LHCN-M2 (cell line): ENCODE measurements around the gene ZNF555. TPM values are rescaled to one million over a fixed set of nuclear protein-coding genes. Genes with fewer than 3 reads are reported as not detected.
"Not testable (repeated sequence)": the region's sequence is repeated elsewhere in the genome, so short reads cannot be mapped to it uniquely, and the experiment has no call there.

ENCODE experiments used
- DNase-seq: peaks from one replicate; pipeline ENCODE4 v3.0.0-alpha.2; 2012; ENCODE audit warnings: low read depth
- total RNA-seq: library from RNA; depleted of rRNA; stranded (reverse); fragments of >200 nt; gene quantifications from 2 replicates; pipeline ENCODE4 v1.2.3, GENCODE V29; 2014

Gene ZNF555
- total RNA-seq, 1 experiment from 2014 or later, result 7.7 TPM

GRCh38 chr19:2867025-2867991 is 26.0 kb downstream of the ZNF555 start, which contains the start of gene ZNF556:
ZNF556 (plus strand) TSS chr19:2867335; CDS start chr19:2867422, 87 bp downstream.
- peak; percentile 99 for DNase-seq

DNA sequence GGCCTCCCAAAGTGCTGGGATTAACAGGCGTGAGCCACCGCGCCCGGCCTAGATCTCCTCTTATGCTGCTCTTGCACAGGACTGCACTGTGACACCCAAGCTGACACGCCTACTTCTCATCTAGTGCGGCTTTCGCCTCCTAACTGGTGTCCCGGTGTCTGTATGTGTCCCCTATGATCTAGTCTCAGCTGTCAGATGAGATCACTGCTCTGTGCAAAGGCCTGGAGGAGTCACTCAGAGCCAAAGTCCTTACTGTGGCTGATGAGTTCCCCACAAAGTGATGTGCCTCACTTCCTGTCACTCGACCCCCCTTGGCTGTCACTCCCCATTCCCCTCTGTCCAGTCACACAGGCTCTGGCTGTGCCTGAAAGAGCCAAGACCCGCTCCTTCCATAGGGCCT is 28.3 kb downstream of the ZNF555 start:
- DNase-seq, result peak; percentile 6

DNA sequence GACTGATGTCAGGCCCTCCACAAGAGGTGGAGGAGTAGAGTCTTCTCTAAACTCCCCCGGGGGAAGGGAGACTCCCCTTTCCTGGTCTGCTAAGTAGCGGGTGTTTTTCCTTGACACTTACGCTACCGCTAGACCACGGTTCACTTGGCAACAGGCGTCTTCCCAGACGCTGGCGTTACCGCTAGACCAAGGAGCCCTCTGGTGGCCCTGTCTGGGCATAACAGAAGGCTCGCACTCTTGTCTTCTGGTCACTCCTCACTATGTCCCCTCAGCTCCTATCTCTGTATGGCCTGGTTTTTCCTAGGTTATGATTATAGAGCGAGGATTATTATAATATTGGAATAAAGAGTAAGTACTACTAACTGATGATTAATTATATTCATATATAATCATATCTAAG is 30.9 kb downstream of the ZNF555 start:
- DNase-seq, result not testable (repeated sequence)

GRCh38 chr19:2877398-2878331 is 36.4 kb downstream of the ZNF555 start:
- peak; percentile 24 for DNase-seq

GRCh38 chr19:2883686-2884439 is 42.6 kb downstream of the ZNF555 start:
- DNase-seq, result no peak

DNA sequence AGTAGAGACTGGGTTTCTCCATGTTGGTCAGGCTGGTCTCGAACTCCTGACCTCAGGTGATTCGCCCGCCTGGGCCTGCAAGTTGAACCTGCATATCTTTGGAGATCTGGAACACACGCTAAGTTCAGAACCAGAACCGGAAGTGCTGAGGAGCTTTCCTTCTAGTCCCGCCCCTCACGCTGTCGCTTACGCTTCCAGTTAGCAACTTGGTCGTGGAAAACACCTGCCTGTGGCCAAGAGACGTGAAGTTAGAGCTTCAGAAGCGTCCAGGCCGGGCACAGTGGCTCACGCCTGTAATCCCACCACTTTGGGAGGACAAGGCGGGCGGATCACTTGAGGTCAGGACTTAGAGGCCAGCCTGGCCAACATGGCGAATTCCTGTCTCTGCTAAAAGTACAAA is 44.5 kb downstream of the ZNF555 start:
- no peak for DNase-seq

DNA sequence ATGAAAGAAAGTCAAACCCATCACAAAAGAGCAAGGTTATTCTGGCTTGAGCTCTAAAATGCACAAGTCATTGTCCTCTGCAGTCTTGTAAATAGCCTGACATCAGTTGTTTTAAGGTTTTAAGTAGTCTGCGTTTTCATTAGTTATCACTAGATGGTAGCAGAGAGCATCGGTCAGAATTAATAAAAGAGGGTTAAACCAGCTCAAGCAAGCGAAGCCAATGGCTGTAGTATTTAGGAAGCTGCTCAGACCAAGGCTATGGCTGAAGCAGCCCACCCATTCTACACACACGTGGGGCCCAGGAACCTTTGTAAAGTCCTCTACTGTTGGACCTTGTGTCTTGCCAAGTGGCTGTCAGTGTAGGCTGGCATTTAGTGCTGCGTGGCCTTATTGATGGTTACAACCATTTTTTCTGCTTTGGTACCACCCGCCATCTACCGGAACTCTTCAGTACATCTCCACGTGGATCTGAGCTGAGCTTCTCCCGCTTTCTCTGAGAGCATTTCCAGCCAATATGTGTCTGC is 46.2 kb downstream of the ZNF555 start:
- DNase-seq, result peak; percentile 61

GRCh38 chr19:2888731-2889224 is 47.5 kb downstream of the ZNF555 start:
- no peak for DNase-seq

- not testable (repeated sequence) for DNase-seq
These were observed 49.3 kb downstream of the ZNF555 start for GRCh38 chr19:2890531-2890930.

GRCh38 chr19:2896694-2897093 is 55.4 kb downstream of the ZNF555 start:
- DNase-seq, result no peak

DNA sequence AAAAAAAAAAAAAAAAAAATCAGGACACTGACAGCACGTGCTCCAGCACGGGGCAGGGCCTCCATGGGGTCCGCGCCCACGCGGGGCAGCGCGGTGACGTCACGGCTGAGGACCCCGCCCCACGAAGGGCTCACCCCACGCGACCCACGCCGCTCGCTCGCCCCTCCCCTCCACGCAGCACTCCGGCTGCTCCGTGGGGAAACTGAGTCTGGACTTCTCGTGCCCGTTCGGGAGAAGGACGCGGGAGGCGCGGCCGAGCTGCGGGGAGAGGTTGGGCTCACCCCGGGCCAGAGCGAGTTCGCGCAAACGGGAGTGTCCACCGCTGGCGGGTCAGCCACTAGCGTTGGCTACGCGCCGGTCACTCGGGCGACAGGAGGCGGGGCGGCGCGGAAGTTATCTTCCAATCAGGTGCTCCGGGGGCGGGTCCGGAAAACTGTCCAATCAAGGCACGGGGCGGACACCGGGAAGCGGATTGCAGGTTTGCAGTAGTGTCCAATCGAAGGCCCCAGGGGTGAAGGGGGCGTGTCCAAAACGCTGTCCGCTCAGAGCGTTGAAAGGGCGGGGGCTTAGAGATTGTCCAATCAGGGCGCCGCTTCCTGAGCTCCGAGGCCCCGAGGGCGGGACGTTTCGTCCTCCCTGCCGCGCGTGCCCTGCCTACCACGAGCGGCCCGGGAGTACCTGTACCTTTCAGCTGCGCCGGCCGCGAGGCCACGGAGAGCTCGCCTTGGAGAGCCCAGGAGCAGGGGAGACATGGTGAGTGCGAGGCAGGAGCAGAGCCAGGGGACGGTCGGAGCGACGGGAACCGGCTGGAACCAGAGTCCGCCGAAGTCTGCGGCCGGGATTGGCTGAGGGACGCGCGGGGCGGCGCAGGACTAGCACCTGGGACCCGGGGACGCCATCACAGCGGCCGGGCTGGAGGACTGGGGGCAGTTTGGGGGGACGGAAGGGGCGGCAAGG is 59.3 kb downstream of the ZNF555 start, which contains the start of gene ZNF57:
ZNF57 (plus strand) TSS at position 633 of the 957 bp plus-strand sequence; CDS start at position 751, 118 bp downstream.
- peak; percentile 98 for DNase-seq

DNA sequence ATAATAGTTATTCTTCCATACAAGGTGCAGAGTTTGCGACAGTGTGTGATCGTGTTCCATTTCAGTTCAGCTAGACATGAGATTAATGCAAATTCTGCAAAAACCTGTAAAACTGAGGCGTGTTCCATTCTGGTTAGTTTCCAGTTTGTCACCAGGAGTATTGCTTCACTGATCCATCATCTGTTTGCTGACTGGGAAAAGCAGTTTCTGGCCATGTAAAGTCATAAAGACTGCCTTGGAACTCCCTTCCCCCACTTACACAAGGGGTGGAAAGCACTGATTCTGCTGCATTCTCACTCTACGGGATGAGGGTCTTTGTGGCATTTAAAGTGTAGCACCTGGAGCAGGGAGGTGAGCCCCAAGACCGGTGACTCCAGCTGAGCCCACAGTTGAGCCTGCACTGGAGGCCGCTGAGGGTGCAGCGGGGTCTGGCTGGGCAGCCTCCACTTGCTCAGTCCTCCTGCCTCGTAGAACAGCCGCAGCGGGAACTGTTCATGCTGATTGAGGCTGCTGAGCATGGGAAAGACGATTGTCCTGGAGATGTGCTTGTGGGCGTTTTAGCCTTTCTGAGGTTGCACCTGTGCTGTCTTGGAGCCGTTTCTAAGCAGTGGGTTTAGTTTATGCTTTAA is 61.4 kb downstream of the ZNF555 start:
- no peak for DNase-seq

GRCh38 chr19:2903326-2903725 is 62.1 kb downstream of the ZNF555 start:
- not testable (repeated sequence) for DNase-seq

DNA sequence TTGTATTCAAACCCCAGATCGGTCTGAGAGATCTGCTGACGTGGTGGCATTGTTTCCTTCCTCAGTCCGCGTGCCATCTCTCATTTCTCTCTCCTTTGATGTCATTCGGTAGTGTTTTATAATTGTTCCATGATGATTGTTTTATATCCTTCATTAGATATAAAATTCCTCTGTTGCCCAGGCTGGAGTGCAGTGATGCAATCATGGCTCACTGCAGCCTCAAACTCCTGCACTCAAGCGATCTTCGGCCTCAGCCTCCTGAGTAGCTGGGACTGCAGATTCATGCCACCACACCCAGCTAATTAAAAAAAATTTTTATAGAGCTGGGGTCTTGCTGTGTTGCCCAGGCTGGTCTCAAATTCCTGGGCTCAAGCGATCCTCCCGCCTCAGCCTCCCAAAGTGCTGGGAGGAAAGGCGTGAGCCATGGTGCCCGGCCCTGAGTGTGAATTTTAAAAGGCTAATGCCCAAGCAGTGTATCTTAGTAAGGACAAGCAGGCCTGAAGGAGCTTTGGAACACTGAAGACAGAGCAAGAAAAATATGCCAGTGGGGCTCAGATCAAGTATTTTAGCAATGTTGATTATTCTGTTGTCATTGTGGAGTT is 64.7 kb downstream of the ZNF555 start:
- DNase-seq, result no peak

DNA sequence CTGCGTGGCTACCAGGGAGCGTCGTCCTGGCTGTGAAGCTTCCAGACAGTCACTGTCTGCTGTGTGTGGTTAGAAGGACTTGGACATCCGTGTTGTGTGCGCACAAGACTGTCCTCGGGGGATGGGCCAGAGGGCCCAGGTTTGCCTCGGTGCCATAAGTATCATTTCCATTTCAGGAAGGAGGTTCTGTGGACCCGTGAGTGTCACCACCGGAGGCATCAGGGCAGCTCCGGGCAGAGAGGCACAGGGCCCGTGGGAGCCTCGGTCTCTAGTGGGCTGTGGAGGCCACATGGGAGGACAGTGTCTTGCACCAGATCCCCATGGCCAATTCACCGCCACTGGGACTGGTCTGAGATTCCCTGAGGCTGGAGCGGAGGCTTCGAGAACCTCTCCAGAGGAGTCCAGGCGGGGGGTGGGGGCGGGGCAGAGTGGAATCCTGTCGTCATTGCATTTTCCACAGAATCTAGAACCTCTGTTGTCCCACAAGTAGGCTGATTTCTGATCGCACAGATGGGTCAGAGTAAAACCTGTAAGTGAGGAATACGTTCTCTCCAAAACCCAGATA is 65.4 kb downstream of the ZNF555 start:
- DNase-seq, result no peak
